ENCODE data around the gene PLCH2. TPM values are rescaled to one million over a fixed set of nuclear protein-coding genes. Genes with fewer than 3 reads are reported as not detected.

The PLCH2 gene
- total and polyA plus RNA-seq, 8 donors = 0.67 to 6.5 (median 3.7) TPM

DNA sequence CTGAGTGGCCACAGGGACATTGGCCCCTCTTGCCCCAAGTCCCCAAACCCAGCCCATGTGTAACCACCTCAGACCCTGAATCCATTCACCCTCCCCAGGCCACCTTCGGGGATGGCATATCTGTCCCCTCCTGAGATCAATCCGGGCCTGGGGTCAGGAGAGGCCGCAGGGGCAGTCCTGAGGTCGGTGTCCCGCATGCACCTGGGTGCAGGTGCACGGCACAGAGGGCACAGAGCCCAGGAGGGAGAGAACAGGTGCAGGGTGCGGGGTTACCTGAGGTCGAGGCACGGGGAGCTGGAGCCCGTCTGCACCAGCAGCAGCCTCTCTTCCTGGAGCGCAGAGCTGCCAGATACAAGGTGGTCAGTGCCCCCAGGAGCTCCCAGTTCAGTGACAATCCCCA lies 33.5 kb downstream of the PLCH2 start:
- Histone ChIP-seq H3K27ac (no peak overlapping the region), H3K36me3 (peaks cover 4 to 74% of the 10 kb centered on the region in 2 donors), H3K27me3 (peaks cover 0 to 19% of the 10 kb centered on the region in 2 donors), H3K4me3 (no peak overlapping the region), H3K9me3 (no peaks in the 10 kb centered on the region), H3K4me1 (no peaks in the 10 kb centered on the region)
- ATAC-seq (no peak), DNase-seq (no peak)
- TF ChIP-seq, protein P1, sequence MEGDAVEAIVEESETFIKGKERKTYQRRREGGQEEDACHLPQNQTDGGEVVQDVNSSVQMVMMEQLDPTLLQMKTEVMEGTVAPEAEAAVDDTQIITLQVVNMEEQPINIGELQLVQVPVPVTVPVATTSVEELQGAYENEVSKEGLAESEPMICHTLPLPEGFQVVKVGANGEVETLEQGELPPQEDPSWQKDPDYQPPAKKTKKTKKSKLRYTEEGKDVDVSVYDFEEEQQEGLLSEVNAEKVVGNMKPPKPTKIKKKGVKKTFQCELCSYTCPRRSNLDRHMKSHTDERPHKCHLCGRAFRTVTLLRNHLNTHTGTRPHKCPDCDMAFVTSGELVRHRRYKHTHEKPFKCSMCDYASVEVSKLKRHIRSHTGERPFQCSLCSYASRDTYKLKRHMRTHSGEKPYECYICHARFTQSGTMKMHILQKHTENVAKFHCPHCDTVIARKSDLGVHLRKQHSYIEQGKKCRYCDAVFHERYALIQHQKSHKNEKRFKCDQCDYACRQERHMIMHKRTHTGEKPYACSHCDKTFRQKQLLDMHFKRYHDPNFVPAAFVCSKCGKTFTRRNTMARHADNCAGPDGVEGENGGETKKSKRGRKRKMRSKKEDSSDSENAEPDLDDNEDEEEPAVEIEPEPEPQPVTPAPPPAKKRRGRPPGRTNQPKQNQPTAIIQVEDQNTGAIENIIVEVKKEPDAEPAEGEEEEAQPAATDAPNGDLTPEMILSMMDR (IDR thresholded peaks at IDR 0.05) = no peak
- intact Hi-C loops (cut with DNase I) = no loop called here

DNA sequence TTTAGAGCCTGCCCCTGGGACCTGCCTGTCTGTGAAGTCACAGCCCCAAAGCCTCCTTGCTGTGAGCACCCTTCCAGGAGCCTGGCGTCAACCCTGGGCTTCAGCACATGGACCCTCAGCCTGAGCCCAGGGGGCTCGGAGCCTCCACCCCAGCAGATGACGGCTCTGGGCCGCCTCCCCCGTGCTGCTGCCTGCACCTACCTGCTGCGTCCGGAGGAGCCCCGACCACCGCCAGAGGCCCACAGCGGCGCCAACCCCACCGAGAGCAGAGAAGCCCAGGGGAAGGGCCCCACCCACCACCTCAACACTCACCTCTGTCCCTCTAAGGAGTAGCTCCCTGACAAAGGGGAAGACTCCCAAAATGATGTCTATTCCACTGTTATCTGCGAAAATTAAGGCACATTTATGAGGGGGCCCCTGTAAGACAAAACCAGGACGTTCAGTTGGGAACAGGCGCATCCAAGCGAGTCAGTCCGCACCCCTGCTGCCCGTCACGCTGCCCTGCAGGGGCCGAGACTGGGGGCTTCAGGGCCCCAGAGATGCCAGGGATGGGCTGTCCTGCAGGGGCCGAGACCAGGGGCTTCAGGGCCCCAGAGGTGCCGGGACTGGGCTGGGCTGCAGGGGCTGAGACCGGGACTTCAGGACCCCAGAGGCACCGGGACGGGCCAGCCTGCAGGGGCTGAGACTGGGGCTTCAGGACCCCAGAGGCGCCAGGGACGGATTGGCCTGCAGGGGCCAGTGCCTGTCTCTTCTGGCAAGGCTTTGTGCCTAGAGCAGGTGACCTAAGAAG lies 34.5 kb downstream of the PLCH2 start:
- peaks cover 4 to 83% of the 10 kb centered on the region in 2 donors for H3K36me3 ChIP-seq
- DNase-seq = no peak
- H3K9me3 ChIP-seq = no peaks in the 10 kb centered on the region
- H3K27ac ChIP-seq = no peak overlapping the region
- no peak overlapping the region for H3K4me3 ChIP-seq
- H3K27me3 ChIP-seq = peaks cover 0 to 9% of the 10 kb centered on the region in 2 donors
- H3K4me1 ChIP-seq = no peaks in the 10 kb centered on the region
- ATAC-seq = no peak
- intact Hi-C loops (cut with DNase I) = no loop called here
- TF ChIP-seq, protein P1 (IDR thresholded peaks at IDR 0.05) = no peak

DNA sequence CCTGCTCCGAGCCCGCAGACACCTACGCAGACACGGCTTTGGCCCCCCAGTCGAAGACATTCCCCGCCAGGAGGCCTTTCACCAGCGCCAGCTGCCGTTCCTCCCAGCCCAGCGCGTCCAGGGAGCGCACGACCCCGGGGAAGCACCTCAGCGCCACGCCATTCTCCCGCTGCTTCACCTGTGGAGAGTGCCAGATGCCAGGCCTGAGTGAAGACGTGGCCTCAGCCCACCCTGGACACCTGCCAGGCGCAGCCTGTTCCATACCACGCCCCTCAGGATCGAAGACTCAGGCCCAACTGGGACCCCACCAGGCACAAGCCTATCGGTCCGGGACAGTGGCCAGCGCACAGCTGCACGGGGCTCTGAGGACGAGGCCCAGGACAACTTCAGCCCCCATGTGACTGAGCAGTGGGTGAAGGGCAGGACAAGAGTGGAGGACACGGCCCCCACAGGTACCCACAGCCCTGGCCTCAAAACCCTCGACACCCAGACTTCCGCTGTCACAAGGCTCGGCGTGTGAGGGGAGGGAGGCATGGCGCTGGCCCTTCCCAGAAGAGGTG lies 36.9 kb downstream of the PLCH2 start:
- intact Hi-C loops (cut with DNase I) = no loop called here
- no peak for DNase-seq
- H3K27ac ChIP-seq = no peak overlapping the region

DNA sequence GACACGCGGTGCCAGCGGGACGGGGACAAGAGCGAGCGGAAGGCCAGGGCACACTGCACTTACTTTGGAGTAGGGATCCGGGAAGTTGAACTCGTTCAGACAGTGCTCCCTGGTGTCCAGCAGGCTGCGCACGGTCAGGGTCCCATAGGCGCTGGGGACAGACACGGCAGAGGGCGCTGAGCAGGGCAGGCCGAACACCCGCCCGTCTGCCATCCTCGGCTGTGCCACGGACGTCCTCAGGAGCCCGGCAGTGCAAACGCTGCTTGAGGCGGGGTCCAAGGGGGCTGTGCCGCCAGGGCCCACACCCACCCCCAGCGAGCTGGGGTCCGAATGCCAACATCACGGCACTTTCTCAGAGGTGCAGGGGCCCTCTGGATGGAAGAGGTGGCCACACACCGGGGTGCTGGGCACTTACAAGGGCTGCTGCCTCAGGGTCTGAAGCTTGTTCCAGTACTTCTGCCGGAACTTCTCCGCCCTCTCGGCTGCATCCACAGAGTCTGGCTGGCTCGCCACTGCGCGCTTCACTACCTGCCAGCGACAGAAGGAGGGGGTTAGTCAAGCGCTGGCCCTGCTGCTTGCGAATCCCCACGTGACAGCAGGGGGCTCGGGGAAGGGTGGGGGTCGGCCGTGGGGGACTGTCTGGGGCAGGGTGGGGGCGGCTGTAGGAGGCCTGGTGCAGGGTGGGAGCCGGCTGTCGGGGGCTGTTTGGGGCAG lies 38.0 kb downstream of the PLCH2 start:
- TF ChIP-seq, protein P1 (IDR thresholded peaks at IDR 0.05) = no peak
- DNase-seq = no peak
- no peak for ATAC-seq
- no peak overlapping the region for H3K27ac ChIP-seq
- H3K27me3 ChIP-seq = no peaks in the 10 kb centered on the region
- H3K4me1 ChIP-seq = no peaks in the 10 kb centered on the region
- H3K9me3 ChIP-seq = no peaks in the 10 kb centered on the region
- intact Hi-C loops (cut with DNase I) = no loop called here
- no peak overlapping the region for H3K4me3 ChIP-seq
- H3K36me3 ChIP-seq = peaks cover 4 to 99% of the 10 kb centered on the region in 2 donors

More for the DNA sequence above, 36.9 kb downstream of the PLCH2 start:
- ATAC-seq = no peak
- no peaks in the 10 kb centered on the region for H3K4me1 ChIP-seq
- TF ChIP-seq, protein P1 (IDR thresholded peaks at IDR 0.05) = no peak
- H3K27me3 ChIP-seq = no peaks in the 10 kb centered on the region
- no peaks in the 10 kb centered on the region for H3K9me3 ChIP-seq
- peaks cover 4 to 99% of the 10 kb centered on the region in 2 donors for H3K36me3 ChIP-seq
- H3K4me3 ChIP-seq = no peak overlapping the region

Data from left lung (tissue), 10 donors.